DND-41 (cell line): ENCODE data around the gene PMP22.

Experiments used
- CTCF ChIP-seq: IDR thresholded peaks from 2 replicates; pipeline ENCODE4 v1.5.1; 2012; ENCODE audit warnings: borderline replicate concordance, low read length, moderate library complexity, mild to moderate bottlenecking; ENCODE audit not compliant: poor library complexity, severe bottlenecking; ENCODE audit errors: extremely low read depth
- EZH2 ChIP-seq: IDR thresholded peaks from 3 replicates; pipeline ENCODE4 v1.6.1; 2012; ENCODE audit warnings: borderline replicate concordance, low read depth, mild to moderate bottlenecking, moderate library complexity, low read length, inconsistent platforms; ENCODE audit not compliant: severe bottlenecking

- TF ChIP-seq CTCF: peak; percentile 50
- no peak for TF ChIP-seq EZH2
Observed at GRCh38 chr17:15213381-15214087, 51.6 kb downstream of the PMP22 start.
